Endothelial cell of umbilical vein (primary cell): ENCODE measurements around the gene DNM2. TPM values are rescaled to one million over a fixed set of nuclear protein-coding genes. Genes with fewer than 3 reads are reported as not detected.

Experiments used
- BruUV-seq: library from RNA; stranded (reverse); fragments of 400-500 nt; replicated peaks from 2 replicates; lab custom pipeline; 2021; lab: Mats Ljungman, UMichigan
- CTCF ChIA-PET: fragments of 300-600, 350-600 bp; sonication (Branson Sonifier 250); formaldehyde crosslinking; loops from one replicate; lab custom pipeline; 2021; ENCODE audit warnings: antibody characterized with exemption, inconsistent platforms; lab: Charles Lee
- POLR2A ChIA-PET: fragments of 300-600, 350-600 bp; sonication (Branson Sonifier 250); formaldehyde crosslinking; loops from one replicate; lab custom pipeline; 2021; ENCODE audit warnings: antibody characterized with exemption, inconsistent platforms; lab: Charles Lee
- DNase-seq: peaks from one replicate; pipeline ENCODE4 v3.0.0-alpha.2; 2011; ENCODE audit warnings: low read depth, low spot score
- FAIRE-seq: peaks from 2 replicates; lab custom pipeline; 2011; peaks lifted over from hg19 to GRCh38; lab: Jason Lieb, UNC
- H2AFZ ChIP-seq: 2 replicates; pipeline ENCODE4 v1.6.0; 2012; ENCODE audit warnings: low read depth, low read length, control low read depth, inconsistent platforms
- H3K27ac ChIP-seq: 2 replicates; pipeline ENCODE4 v1.5.1; 2011; ENCODE audit warnings: low read depth, mild to moderate bottlenecking, control low read depth, low read length, moderate library complexity; ENCODE audit not compliant: insufficient read depth
- H3K27me3 ChIP-seq, 2 experiments: 2 replicates each; pipeline versions ENCODE4 v1.6.0 to v1.6.1; 2011; ENCODE audit warnings: low read length in 2 of 2, mixed read lengths in 1 of 2; ENCODE audit not compliant: control insufficient read depth in 2 of 2, insufficient read depth in 2 of 2
- H3K36me3 ChIP-seq, 2 experiments: 2 replicates in 1 of 2; 3 replicates in 1 of 2; pipeline ENCODE4 v1.5.1; 2011; ENCODE audit warnings: low read length in 2 of 2, mild to moderate bottlenecking in 1 of 2, moderate library complexity in 1 of 2; ENCODE audit not compliant: control insufficient read depth in 2 of 2, insufficient read depth in 2 of 2; ENCODE audit errors: extremely low read depth in 1 of 2
- H3K4me1 ChIP-seq: 3 replicates; pipeline ENCODE4 v1.5.1; 2011; ENCODE audit warnings: mild to moderate bottlenecking, low read length; ENCODE audit not compliant: control insufficient read depth, insufficient read depth; ENCODE audit errors: extremely low read depth
- H3K4me2 ChIP-seq: 2 replicates; pipeline ENCODE4 v1.6.1; 2011; ENCODE audit warnings: low read length, control low read depth, mixed read lengths; ENCODE audit not compliant: insufficient read depth
- H3K4me3 ChIP-seq, 3 experiments: fragments of 200-600 bp in 1 of 3; sonication (generic), shearing (Covaris generic) in 1 of 3; replicated peaks in 1 of 3; 2 replicates each; pipeline ENCODE4 v1.5.1; 2011 to 2016; ENCODE audit warnings: control low read depth in 3 of 3, low read length in 3 of 3, mild to moderate bottlenecking in 2 of 3, inconsistent platforms in 1 of 3, low read depth in 1 of 3, moderate library complexity in 1 of 3; ENCODE audit not compliant: insufficient read depth in 1 of 3
- H3K79me2 ChIP-seq: 2 replicates; pipeline ENCODE4 v1.6.0; 2012; ENCODE audit warnings: low read length, inconsistent platforms; ENCODE audit not compliant: control insufficient read depth, insufficient read depth
- H3K9ac ChIP-seq: replicated peaks from 2 replicates; pipeline ENCODE3; 2011; ENCODE audit warnings: low read length, control low read depth; ENCODE audit not compliant: insufficient read depth; ENCODE audit errors: extremely low read depth
- H3K9me1 ChIP-seq: replicated peaks from 3 replicates; pipeline ENCODE4 v1.6.0; 2011; ENCODE audit warnings: mild to moderate bottlenecking, low read length; ENCODE audit not compliant: control insufficient read depth, insufficient read depth; ENCODE audit errors: extremely low read depth
- H3K9me3 ChIP-seq: replicated peaks from 2 replicates; pipeline ENCODE4 v1.5.1; 2012; ENCODE audit warnings: low read length, inconsistent platforms; ENCODE audit not compliant: control insufficient read depth, insufficient read depth
- H4K20me1 ChIP-seq: replicated peaks from 2 replicates; pipeline ENCODE3; 2011; ENCODE audit warnings: mild to moderate bottlenecking, low read length; ENCODE audit not compliant: control insufficient read depth, insufficient read depth; ENCODE audit errors: extremely low read depth
- EZH2 ChIP-seq: IDR thresholded peaks from 2 replicates; pipeline ENCODE4 v1.6.1; 2012; ENCODE audit warnings: borderline replicate concordance, low read depth, mild to moderate bottlenecking, moderate library complexity, low read length, inconsistent platforms; ENCODE audit not compliant: severe bottlenecking
- FOS ChIP-seq: IDR thresholded peaks from 2 replicates; pipeline ENCODE4 v1.6.1; 2011; ENCODE audit warnings: mild to moderate bottlenecking, low read length, moderate library complexity, borderline replicate concordance; ENCODE audit not compliant: insufficient read depth
- GATA2 ChIP-seq: IDR thresholded peaks from 2 replicates; pipeline ENCODE4 v1.7.0; 2011; ENCODE audit warnings: low read depth, mild to moderate bottlenecking, moderate library complexity, mixed read lengths, low read length; ENCODE audit not compliant: insufficient read length, insufficient read depth
- JUN ChIP-seq: IDR thresholded peaks from 2 replicates; pipeline ENCODE4 v1.6.1; 2011; ENCODE audit warnings: borderline replicate concordance, low read depth; ENCODE audit not compliant: insufficient read length, insufficient read depth
- MYC ChIP-seq: IDR thresholded peaks from one replicate; pipeline ENCODE4 v1.6.1; 2011; ENCODE audit warnings: mild to moderate bottlenecking, low read depth, low read length
- POLR2A ChIP-seq: IDR thresholded peaks from 2 replicates; pipeline ENCODE4 v1.6.1; 2012; ENCODE audit warnings: low read depth, mild to moderate bottlenecking, control low read depth, low read length
- POLR2AphosphoS5 ChIP-seq: IDR thresholded peaks from 2 replicates; pipeline ENCODE4 v1.6.1; 2012; ENCODE audit warnings: low read depth, mild to moderate bottlenecking, control low read depth, low read length, moderate library complexity; ENCODE audit not compliant: insufficient read depth
- dilution Hi-C: fragments of 300-500 bp; cut with MboI; formaldehyde crosslinking; loops from one replicate; pipeline ENCODE4 v1.15.0; 2019; ENCODE audit warnings: low sequenced_read_pairs; ENCODE audit not compliant: extremely low pct_ligation_motif_present
- intact Hi-C: fragments of 100-400 bp; cut with micrococcal nuclease; formaldehyde crosslinking; loops from one replicate; pipeline ENCODE4 v1.10.0; 2022
- polyA plus RNA-seq, 4 experiments: library from polyadenylated mRNA; depleted of rRNA in 3 of 4; stranded (reverse) in 3 of 4; unstranded in 1 of 4; fragments of >200 nt; gene quantifications; 2 replicates each; pipeline versions ENCODE4 v1.2.1 to v1.2.3, GENCODE V29; 2011 to 2012; ENCODE audit warnings: missing spikeins in 1 of 4
- total RNA-seq: library from RNA; stranded (reverse); gene quantifications from 2 replicates; pipeline ENCODE4 v1.2.3, GENCODE V29; 2021
- TF ChIP-seq, protein P1 (sequence below): IDR thresholded peaks from 2 replicates; pipeline ENCODE4 v1.6.1; 2011; ENCODE audit not compliant: insufficient read depth, insufficient read length
- TF ChIP-seq, protein P2 (sequence below), 2 donors: IDR thresholded peaks; 1 replicate in 1 of 2; 2 replicates in 1 of 2; pipeline ENCODE4 v1.5.1; 2011; ENCODE audit warnings: low read length in 2 of 2, mild to moderate bottlenecking in 2 of 2, moderate library complexity in 2 of 2, control low read depth in 1 of 2, inconsistent platforms in 1 of 2, low read depth in 1 of 2; ENCODE audit not compliant: insufficient read depth in 1 of 2; ENCODE audit errors: extremely low read depth in 1 of 2

DNM2 gene
- total and polyA plus RNA-seq, 2 donors (not counting 3 experiments of a cell fraction or from before 2014, with no cell fraction given), result 81.8 to 175 TPM

DNA sequence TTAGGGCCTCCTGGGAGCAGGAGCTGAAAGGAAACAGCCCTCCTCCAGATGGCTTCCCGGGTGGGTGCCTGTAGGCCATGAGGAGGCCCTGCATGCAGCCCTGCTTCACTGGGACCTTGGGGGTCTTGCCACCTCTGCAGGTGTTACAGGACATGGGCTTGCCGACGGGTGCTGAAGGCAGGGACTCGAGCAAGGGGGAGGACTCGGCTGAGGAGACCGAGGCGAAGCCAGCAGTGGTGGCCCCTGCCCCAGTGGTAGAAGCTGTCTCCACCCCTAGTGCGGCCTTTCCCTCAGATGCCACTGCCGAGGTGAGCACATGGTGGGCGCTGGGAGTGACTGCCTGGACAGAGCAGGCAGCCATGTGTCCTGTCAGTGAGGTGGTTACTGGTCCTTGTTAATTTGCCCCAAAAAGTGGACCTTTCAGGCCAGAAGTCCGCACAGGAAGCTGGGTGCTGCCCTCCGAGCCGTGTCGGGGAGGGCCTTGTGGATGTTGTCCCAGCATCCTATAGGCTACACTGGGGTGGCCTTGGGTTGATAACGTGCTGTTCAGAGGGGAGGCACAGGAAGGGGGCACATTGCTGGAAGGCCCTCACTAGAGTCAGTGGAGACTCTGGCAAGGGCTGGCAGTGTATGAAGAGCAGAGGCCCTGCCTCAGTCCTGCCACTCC, 35.3 kb upstream of the DNM2 start:
- Histone ChIP-seq H3K4me1 (no peaks in the 10 kb centered on the region), H3K27me3 (no peaks in the 10 kb centered on the region), H3K4me2 (no peak overlapping the region), H3K9me1 (no peaks in the 10 kb centered on the region), H2AFZ (no peak overlapping the region), H3K9me3 (no peaks in the 10 kb centered on the region), H3K79me2 (peaks cover 11% of the 10 kb centered on the region), H4K20me1 (no peaks in the 10 kb centered on the region), H3K9ac (no peak overlapping the region), H3K4me3 (no peak overlapping the region), H3K27ac (no peak overlapping the region), H3K36me3 (peaks cover 42 to 79% of the 10 kb centered on the region in 2 experiments)
- TF ChIP-seq MYC, result no peak
- dilution Hi-C loops (no loop called here), intact Hi-C loops (no loop called here)
- no peak for DNase-seq
- ChIA-PET POLR2A (no interaction called here), CTCF (interaction anchor here (0.7 to 2.4 kb wide), 4 partner anchors 9 to 38 kb away, joined by 3 to 7 read pairs (median 4); no protein-coding TSS in a partner anchor)
- FAIRE-seq, result no peak
- BruUV-seq, result no TSS peak

DNA sequence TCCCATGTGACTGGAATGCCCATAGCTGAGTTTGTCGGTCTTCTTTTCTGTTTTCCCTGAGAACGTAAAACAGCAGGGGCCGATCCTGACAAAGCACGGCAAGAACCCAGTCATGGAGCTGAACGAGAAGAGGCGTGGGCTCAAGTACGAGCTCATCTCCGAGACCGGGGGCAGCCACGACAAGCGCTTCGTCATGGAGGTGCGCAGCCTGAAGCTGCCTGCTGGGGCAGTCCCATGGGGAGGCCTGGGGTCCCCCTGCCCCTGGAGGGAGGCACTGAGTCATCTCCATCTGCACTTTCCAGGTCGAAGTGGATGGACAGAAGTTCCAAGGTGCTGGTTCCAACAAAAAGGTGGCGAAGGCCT, 34.8 kb upstream of the DNM2 start:
- ChIA-PET POLR2A (no interaction called here), CTCF (interaction anchor here (0.6 to 0.9 kb wide), 3 partner anchors 13 to 42 kb away, joined by 3 to 5 read pairs (median 3); no protein-coding TSS in a partner anchor)
- Histone ChIP-seq H3K27ac (no peak overlapping the region), H3K9ac (no peak overlapping the region), H3K9me3 (no peaks in the 10 kb centered on the region), H3K4me3 (no peak overlapping the region), H3K4me2 (no peak overlapping the region), H3K4me1 (no peaks in the 10 kb centered on the region), H3K79me2 (peaks cover 11% of the 10 kb centered on the region), H2AFZ (no peak overlapping the region), H3K27me3 (no peaks in the 10 kb centered on the region), H3K36me3 (peaks cover 43 to 79% of the 10 kb centered on the region in 2 experiments), H3K9me1 (no peaks in the 10 kb centered on the region), H4K20me1 (no peaks in the 10 kb centered on the region)
- BruUV-seq, result no TSS peak
- intact Hi-C loops (no loop called here), dilution Hi-C loops (no loop called here)
- DNase-seq, result no peak
- no peak for FAIRE-seq
- TF ChIP-seq POLR2A, result no peak
- TF ChIP-seq, protein P1, sequence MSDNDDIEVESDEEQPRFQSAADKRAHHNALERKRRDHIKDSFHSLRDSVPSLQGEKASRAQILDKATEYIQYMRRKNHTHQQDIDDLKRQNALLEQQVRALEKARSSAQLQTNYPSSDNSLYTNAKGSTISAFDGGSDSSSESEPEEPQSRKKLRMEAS, result no peak
- no peak for TF ChIP-seq MYC
- TF ChIP-seq EZH2, result no peak
- TF ChIP-seq JUN, result no peak
- no peak for TF ChIP-seq FOS
- TF ChIP-seq GATA2, result no peak
- TF ChIP-seq, protein P2, sequence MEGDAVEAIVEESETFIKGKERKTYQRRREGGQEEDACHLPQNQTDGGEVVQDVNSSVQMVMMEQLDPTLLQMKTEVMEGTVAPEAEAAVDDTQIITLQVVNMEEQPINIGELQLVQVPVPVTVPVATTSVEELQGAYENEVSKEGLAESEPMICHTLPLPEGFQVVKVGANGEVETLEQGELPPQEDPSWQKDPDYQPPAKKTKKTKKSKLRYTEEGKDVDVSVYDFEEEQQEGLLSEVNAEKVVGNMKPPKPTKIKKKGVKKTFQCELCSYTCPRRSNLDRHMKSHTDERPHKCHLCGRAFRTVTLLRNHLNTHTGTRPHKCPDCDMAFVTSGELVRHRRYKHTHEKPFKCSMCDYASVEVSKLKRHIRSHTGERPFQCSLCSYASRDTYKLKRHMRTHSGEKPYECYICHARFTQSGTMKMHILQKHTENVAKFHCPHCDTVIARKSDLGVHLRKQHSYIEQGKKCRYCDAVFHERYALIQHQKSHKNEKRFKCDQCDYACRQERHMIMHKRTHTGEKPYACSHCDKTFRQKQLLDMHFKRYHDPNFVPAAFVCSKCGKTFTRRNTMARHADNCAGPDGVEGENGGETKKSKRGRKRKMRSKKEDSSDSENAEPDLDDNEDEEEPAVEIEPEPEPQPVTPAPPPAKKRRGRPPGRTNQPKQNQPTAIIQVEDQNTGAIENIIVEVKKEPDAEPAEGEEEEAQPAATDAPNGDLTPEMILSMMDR (IDR thresholded peaks at IDR 0.05; ENCODE audit: extremely low read depth in 1 of 2, insufficient read depth in 1 of 2, low read depth in 1 of 2, low read length in 2 of 2), result no peak
- TF ChIP-seq POLR2AphosphoS5, result no peak
